ENCODE results near the gene SPSB3.
A peak's percentile ranks its signal among the peaks of the same experiment; 100 is the strongest.

The SPSB3 gene

GRCh38 chr16:1763521-1764511 lies 18.6 kb downstream of the SPSB3 start:
- no peaks in the 10 kb centered on the region for H3K27me3 ChIP-seq (ENCODE audit: insufficient read depth, low read depth, severe bottlenecking)
- no peaks in the 10 kb centered on the region for H3K9me3 ChIP-seq (ENCODE audit: severe bottlenecking)
- DNase-seq = peak; percentile 88
- H3K27ac ChIP-seq = peak overlapping the region; percentile 87
- peaks cover 70% of the 10 kb centered on the region for H3K36me3 ChIP-seq
- H3K4me3 ChIP-seq (ENCODE audit: low read depth, low read length) = no peak overlapping the region
- TF ChIP-seq CTCF (IDR thresholded peaks at IDR 0.05; ENCODE audit: low read depth, low read length) = peak; percentile 74

GRCh38 chr16:1762879-1763520 lies 19.4 kb downstream of the SPSB3 start:
- Histone ChIP-seq H3K36me3 (peaks cover 62% of the 10 kb centered on the region), H3K9me3 (ENCODE audit: severe bottlenecking) (no peaks in the 10 kb centered on the region), H3K27ac (peak overlapping the region; percentile 87), H3K4me3 (ENCODE audit: low read depth, low read length) (peak overlapping the region; percentile 21), H3K27me3 (ENCODE audit: insufficient read depth, low read depth, severe bottlenecking) (no peaks in the 10 kb centered on the region)
- no peak for TF ChIP-seq CTCF (IDR thresholded peaks at IDR 0.05; ENCODE audit: low read depth, low read length)
- no peak for DNase-seq

GRCh38 chr16:1762196-1762878 lies 20.0 kb downstream of the SPSB3 start:
- Histone ChIP-seq H3K36me3 (peaks cover 56% of the 10 kb centered on the region), H3K4me3 (ENCODE audit: low read depth, low read length) (peak overlapping the region; percentile 21), H3K9me3 (ENCODE audit: severe bottlenecking) (no peaks in the 10 kb centered on the region), H3K27ac (peak overlapping the region; percentile 87), H3K27me3 (ENCODE audit: insufficient read depth, low read depth, severe bottlenecking) (no peaks in the 10 kb centered on the region)
- peak; percentile 78 for DNase-seq
- 0 out of 2 replicates have a peak, but pooled peaks have one; percentile 22 for TF ChIP-seq CTCF (IDR thresholded peaks at IDR 0.05; ENCODE audit: low read depth, low read length)

GRCh38 chr16:1761751-1762150 lies 20.6 kb downstream of the SPSB3 start:
- H3K4me3 ChIP-seq (ENCODE audit: low read depth, low read length) = no peak overlapping the region
- H3K27ac ChIP-seq = peak overlapping the region; percentile 87
- no peak for DNase-seq
- H3K9me3 ChIP-seq (ENCODE audit: severe bottlenecking) = no peaks in the 10 kb centered on the region
- peaks cover 53% of the 10 kb centered on the region for H3K36me3 ChIP-seq
- H3K27me3 ChIP-seq (ENCODE audit: insufficient read depth, low read depth, severe bottlenecking) = no peaks in the 10 kb centered on the region
- no peak for TF ChIP-seq CTCF (IDR thresholded peaks at IDR 0.05; ENCODE audit: low read depth, low read length)

GRCh38 chr16:1760911-1761310 lies 21.5 kb downstream of the SPSB3 start:
- H3K27ac ChIP-seq = no peak overlapping the region
- TF ChIP-seq CTCF (IDR thresholded peaks at IDR 0.05; ENCODE audit: low read depth, low read length) = no peak
- H3K36me3 ChIP-seq = peaks cover 46% of the 10 kb centered on the region
- H3K4me3 ChIP-seq (ENCODE audit: low read depth, low read length) = no peak overlapping the region
- H3K9me3 ChIP-seq (ENCODE audit: severe bottlenecking) = no peaks in the 10 kb centered on the region
- no peak for DNase-seq
- no peaks in the 10 kb centered on the region for H3K27me3 ChIP-seq (ENCODE audit: insufficient read depth, low read depth, severe bottlenecking)
